Fibroblast of upper back skin (primary cell): ENCODE results near the gene CD52.

Experiments
- DNase-seq: peaks from one replicate; pipeline ENCODE4 v3.0.0-alpha.2; 2013

The CD52 gene

DNA sequence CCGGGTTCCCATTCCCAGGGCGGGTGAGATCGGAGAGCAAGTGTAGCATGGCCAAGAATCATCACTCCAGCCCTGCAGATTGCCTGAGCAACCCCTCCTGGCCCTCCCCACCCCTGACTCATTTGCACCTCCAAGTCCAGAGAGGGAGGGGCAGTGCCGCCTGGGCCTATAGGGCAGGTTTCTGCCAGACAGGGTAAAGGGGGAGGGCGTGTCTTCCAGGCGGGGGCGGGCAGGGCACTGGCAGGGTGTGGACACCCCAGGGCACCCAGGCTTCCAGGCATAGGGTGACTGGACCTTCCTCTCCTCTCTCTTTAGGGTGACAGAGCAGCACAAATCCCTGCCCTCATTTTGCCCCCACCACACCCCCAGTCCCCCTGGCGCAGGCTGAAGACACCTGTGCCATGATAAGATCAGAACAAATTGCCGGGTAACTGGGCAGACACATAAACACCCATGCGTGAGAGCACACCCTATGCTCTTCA, 39.4 kb downstream of the CD52 start:
- DNase-seq = no peak

DNA sequence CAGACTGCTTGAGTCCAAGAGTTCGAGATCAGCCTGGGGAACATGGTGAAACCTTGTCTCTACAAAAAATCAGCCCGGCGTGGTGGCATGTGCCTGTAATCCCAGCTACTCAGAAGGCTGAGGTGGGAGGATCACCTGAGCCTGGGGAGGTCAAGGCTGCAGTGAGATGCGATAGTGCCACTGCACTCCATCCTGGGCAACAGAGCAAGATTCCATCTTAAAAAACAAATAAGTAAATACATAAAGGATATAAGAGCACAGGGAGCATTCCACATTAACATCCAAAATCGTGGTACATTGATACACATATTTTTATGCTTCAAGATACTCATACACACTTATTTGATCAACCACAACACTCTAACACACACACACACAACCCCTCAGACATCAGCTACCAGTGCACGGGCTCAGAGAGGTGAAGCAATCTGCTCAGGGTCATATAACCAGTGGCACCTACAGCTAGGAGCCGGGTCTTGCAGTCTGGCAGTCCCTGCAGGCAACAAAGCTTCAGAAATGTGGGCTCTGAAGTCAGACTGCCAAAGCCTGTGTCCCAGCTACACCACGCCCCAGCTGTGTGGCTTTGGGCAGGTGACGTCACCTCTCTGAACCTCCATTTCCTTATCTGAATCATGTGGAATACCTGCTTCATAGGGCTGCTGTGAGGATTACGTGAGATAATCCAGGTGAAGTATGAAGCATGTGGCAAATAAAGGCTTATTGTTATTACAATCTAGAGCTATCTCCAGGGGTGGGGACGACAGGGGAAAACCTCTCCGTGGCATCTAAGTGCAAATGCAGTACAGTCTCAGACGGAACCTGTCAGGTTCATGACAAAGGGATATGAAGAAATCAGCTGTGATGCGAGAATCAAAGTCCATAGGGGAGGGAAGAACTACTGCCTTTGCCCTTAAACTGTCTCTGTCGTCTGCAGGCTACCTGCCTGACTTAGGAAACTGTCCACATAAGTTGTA, 40.9 kb downstream of the CD52 start:
- no peak for DNase-seq

DNA sequence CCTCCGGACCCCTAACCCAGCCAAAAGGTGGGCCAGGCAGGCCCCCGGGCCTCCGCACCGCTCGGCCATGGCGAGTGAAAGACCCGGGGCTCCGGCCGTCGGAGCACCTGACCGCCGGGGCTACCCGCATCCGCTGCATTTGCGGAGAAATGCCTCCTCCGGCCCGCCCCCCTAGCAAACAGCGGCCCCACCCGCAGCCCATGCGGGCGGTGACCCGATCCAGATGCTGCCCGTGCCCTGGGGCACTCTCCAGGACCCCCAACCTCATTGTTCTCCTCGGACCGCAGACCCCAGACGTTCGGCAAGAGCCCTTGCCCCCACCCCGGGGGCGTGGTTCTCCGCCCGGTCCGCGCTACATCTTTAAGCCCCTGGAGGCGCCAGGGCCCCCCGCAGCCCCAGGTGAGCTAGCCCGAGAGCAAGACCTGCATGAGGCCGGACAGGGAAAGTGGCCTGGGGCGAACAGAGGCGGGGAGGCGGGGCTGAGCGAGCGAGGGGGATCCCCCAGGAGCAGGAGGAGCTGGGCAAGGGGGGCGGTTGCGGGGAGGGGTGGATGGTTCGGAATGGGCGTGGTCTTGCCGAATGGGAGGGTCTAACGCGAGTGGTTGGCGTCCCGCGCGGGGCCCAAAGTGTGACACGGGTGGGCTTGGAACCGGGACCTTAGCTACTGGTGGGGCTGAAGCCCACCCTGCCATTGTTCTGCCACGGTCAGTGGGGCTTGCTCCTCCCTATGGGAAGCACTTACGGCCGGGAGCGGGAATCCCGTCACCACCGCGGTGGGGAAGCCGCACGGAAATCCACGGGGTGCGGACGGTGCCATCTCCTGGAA, 42.4 kb downstream of the CD52 start:
- no peak for DNase-seq

DNA sequence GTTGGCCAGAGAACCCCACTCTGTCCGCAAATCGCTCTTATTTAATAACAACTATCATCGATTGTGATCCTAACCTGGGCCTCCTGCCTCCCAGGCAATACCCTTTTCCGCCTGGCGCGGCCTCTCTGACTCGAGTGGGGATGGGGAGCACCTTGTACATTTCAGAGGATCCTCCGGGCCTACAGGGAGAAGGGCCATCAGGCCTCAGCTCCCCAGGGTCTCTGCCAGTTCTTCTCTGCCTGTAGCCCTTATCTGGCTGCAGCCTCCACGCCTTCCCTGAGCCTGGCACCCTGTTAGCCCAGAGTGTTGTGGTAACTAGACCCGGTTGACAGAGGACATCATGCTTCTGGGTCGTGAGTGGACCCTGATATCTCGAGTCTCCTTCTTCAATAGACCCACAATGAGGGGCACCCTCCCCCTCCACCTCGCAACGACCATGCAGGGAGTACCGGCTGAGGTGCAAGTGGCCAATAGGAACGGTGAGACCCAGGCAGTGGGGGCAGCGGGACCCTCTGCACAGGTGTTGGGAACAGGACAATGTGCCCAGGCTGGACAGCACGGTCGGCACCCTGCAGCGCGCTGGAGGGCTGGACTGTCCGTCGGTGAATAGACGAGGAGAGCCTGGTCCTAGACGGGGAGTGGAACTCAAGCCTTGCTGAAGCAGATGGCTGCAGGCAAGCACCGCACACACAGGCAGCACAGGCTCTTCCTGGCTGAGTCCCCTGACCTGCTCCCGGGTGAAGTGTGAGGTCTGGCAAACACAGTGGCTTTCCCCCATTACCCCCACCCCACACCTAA, 43.2 kb downstream of the CD52 start:
- DNase-seq = no peak

- DNase-seq = no peak
These were observed 43.9 kb downstream of the CD52 start for GRCh38 chr1:26361605-26362122.

DNA sequence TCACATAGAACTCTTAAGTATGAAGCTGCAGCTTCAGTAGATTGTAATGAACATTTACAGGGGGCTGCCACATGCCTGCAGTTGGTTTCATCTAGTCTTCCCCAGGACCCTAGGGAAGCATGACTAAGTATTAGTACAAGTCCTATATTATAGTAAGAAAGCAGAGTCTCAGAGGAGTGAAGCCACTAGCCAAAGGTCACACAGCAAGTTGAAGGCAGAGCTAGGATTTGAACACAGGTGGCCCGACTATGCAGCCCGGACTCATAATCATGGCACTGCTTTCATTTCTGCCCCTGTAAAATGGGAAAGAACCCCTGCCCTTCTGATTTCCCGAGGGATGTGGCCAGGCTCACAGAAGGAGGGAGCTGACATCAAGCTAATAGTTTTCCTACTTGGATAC, 44.6 kb downstream of the CD52 start:
- DNase-seq = no peak

GRCh38 chr1:26363549-26364448, 46.0 kb downstream of the CD52 start:
- DNase-seq = peak; percentile 67

- no peak for DNase-seq
These were observed 47.2 kb downstream of the CD52 start for GRCh38 chr1:26364956-26365355.

DNA sequence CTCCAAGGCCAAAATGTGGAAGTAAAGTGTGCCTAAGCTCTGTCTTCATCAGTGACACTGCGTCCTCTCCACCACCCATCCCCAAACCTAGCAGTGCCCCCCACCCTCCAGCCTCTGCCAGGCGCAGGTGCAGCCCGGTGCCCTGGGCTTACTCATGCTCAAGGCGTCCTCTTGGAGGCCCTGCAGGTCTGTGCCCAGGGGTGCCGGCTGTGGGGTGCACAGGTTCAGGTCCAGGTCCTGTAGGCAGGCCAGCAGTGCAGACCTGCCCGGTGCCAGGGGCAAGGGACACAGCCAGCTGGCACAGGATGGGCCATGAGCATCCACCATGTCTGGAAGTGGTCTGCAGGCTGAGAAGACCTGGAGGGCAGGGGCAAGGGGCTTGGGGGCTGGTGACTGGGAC, 49.7 kb downstream of the CD52 start:
- DNase-seq = no peak

DNA sequence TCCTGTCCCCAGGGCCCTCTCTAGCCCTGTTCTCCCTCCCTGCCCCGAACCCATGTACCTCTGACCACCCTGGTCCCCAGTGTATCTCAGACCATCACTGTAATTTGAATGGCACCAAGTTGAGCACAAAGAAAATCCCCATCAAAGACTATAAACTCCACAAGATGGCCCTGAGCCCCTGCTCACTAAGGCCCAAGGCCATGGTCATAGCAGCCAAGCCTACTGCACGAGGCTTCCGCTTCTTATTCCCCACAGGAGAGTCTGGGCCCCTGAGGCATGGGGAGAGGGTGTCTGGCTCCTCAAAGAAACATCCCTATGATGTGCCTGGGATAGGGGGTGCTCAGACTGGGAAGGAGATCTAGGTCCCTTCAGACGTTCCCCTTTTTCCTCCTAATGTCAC, 50.2 kb downstream of the CD52 start:
- no peak for DNase-seq

DNA sequence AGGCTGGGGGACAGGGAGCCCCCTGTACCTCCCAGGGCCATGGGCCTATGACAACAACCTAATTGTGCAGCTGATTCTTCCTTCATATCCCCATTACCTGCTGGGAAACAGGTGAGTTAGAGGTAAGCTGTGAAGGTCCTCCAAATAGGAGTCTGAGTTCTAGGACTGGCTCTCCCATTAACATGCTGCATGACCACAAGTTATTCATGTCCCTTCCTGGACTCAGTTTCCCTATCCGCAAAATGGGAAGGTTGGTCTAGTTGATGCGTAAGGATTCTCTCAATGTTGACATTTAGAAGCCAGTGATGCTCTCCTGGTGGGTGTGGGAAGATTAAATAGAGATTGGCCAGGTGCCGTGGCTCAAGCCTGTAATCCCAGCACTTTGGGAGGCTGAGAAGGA, 50.7 kb downstream of the CD52 start:
- DNase-seq = no peak
